NCI-H510A treated with DMSO at 0.1 percent for 48 hours (cell line): ENCODE data around the gene TMEM62.

Source experiments
- DNase-seq: peaks from one replicate; lab custom pipeline; 2025; lab: John Stamatoyannopoulos, UW

The TMEM62 gene

DNA sequence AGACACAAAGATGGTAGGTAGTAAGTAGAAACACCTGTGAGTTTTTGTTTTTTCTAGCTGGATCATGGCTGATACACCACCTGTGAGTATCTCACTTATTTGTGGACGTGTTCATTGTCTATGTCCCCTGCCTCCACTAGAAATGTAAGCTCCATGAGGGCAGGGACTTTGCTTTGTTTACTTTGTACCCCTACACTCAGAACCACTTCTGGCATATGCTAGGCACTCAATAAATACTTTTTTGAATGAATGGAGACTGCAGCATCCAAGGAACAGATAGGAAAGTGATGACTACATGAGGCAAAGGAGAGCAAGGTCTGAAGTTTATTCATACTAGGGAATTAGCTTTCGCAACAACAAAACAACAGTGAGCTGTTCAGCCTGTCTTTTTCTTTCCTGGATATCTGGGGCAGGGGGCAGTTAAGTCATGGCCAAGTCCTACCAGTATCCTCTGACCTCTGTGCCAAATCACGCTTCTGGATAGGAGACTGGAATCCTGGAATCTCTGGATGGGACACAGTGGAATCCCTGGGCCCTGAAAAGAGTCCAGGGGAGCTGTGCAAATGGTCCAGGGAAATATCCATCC, 99.0 kb downstream of the TMEM62 start:
- no peak for DNase-seq
